Smooth muscle cell (in vitro differentiated cells): ENCODE data around the gene SPAG9. TPM values are rescaled to one million over a fixed set of nuclear protein-coding genes. Genes with fewer than 3 reads are reported as not detected.
"Not testable (repeated sequence)": the region's sequence is repeated elsewhere in the genome, so short reads cannot be mapped to it uniquely, and the experiment has no call there.

ENCODE experiments used
- DNase-seq: peaks from one replicate; lab custom pipeline; 2025; ENCODE audit not compliant: unreplicated experiment; lab: John Stamatoyannopoulos, UW
- H2AFZ ChIP-seq: fragments of 200-600 bp; sonication (generic); 2 replicates; pipeline ENCODE4 v1.6.0; 2016; ENCODE audit warnings: antibody characterized with exemption, low read depth, mild to moderate bottlenecking
- H3F3A ChIP-seq: fragments of 200-600 bp; sonication (generic); 2 replicates; pipeline ENCODE4 v1.6.0; 2017; ENCODE audit warnings: antibody characterized with exemption, low read depth
- H3K27ac ChIP-seq: fragments of 200-600 bp; sonication (generic); 2 replicates; pipeline ENCODE4 v1.5.1; 2016; ENCODE audit warnings: low read depth, mild to moderate bottlenecking
- H3K27me3 ChIP-seq: fragments of 200-600 bp; sonication (generic); 2 replicates; pipeline ENCODE4 v1.6.1; 2016; ENCODE audit warnings: low read depth, mild to moderate bottlenecking
- H3K36me3 ChIP-seq: fragments of 200-600 bp; sonication (generic); 2 replicates; pipeline ENCODE4 v1.5.1; 2016; ENCODE audit warnings: low read depth
- H3K4me1 ChIP-seq: fragments of 200-600 bp; sonication (generic); 2 replicates; pipeline ENCODE4 v1.5.1; 2016; ENCODE audit warnings: low read depth
- H3K4me2 ChIP-seq: fragments of 200-600 bp; sonication (generic); 2 replicates; pipeline ENCODE4 v1.6.0; 2016; ENCODE audit warnings: mild to moderate bottlenecking
- H3K4me3 ChIP-seq: fragments of 200-600 bp; sonication (generic); 2 replicates; pipeline ENCODE4 v1.5.1; 2016; ENCODE audit warnings: mild to moderate bottlenecking
- H3K79me2 ChIP-seq: fragments of 200-600 bp; sonication (generic); 2 replicates; pipeline ENCODE4 v1.6.0; 2016; ENCODE audit warnings: low read depth, mild to moderate bottlenecking
- H3K9ac ChIP-seq: fragments of 200-600 bp; sonication (generic); 2 replicates; pipeline ENCODE4 v1.6.0; 2016; ENCODE audit warnings: low read depth
- H3K9me3 ChIP-seq: fragments of 200-600 bp; sonication (generic); replicated peaks from 2 replicates; pipeline ENCODE4 v1.5.1; 2016; ENCODE audit warnings: low read depth
- H4K20me1 ChIP-seq: fragments of 200-600 bp; sonication (generic); 2 replicates; pipeline ENCODE4 v1.6.0; 2016; ENCODE audit warnings: low read depth
- CTCF ChIP-seq: fragments of 200-600 bp; sonication (generic); IDR thresholded peaks from 2 replicates; pipeline ENCODE4 v1.5.1; 2017; ENCODE audit warnings: borderline replicate concordance, mild to moderate bottlenecking, antibody characterized with exemption; ENCODE audit not compliant: insufficient read depth, poor library complexity, severe bottlenecking
- WGBS: methylation state at CpG from one replicate; pipeline ENCODE4 v1.1.7; 2016; ENCODE audit warnings: low lambda C conversion rate; 5-methylcytosine and 5-hydroxymethylcytosine counted together
- polyA plus RNA-seq: library from polyadenylated mRNA; unstranded; fragments of >200 nt; fragmentation: Nextera tagmentation; extraction: Ambion mirVana; gene quantifications from 2 replicates; pipeline ENCODE4 v1.2.1, GENCODE V29; 2016
- total RNA-seq: library from RNA; depleted of rRNA; stranded (reverse); fragments of >200 nt; gene quantifications from 2 replicates; pipeline ENCODE4 v1.2.3, GENCODE V29; 2014

The SPAG9 gene
- total and polyA plus RNA-seq, 2 experiments from 2014 or later: 29.1 to 64.8 TPM

DNA sequence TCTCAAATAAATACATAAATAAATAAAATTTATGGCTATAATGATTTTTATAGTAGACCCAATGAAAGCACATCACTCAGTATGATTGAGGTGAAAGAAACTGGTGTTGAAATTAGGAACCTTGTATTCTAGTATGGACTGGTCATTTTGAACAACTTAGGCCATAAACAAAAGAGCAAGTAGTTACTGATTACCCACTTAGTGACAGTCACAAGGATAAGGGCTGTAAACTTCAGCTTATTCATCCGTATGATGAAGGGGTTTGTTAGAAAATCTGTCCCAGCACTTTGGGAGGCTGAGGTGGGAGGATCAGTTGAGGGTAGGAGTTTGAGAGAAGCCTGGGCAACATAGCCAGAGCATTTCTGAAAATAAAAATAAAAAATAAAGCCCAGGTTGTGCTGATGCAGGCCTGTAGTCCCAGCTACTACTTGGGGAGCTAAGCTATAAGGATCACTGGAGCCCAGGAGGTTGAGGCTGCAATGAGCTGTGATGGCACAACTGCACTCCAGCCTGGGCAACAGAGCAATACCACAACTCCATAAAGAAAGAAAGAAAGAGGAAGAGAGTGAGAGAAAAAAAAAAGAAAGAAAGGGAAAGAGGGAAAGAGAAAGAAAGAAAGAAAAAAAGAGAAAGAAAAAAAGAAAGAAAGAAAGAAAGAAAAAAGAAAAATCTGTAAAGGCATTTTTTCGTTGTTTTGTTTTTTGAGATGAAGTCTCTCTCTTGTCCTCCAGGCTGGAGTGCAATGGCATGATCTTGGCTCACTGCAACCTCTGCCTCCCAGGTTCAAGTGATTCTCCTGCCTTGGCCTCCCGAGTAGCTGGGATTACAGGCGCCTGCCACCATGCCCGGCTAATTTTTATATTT lies 4.2 kb upstream of the SPAG9 start:
- no peaks in the 10 kb centered on the region for H3K9me3 ChIP-seq
- no peak for DNase-seq
- WGBS: 95% methylated on average over 5 of the region's 5 CpGs
- no peaks in the 10 kb centered on the region for H3K4me1 ChIP-seq
- peaks cover 7% of the 10 kb centered on the region for H3K79me2 ChIP-seq
- no peaks in the 10 kb centered on the region for H3K27me3 ChIP-seq
- H3F3A ChIP-seq: peaks cover 2% of the 10 kb centered on the region
- no peaks in the 10 kb centered on the region for H3K36me3 ChIP-seq
- H2AFZ ChIP-seq: no peak overlapping the region
- no peak for TF ChIP-seq CTCF
- H3K4me3 ChIP-seq: no peak overlapping the region
- H3K9ac ChIP-seq: no peak overlapping the region
- H4K20me1 ChIP-seq: peaks cover 6% of the 10 kb centered on the region
- H3K27ac ChIP-seq: no peak overlapping the region
- no peak overlapping the region for H3K4me2 ChIP-seq

DNA sequence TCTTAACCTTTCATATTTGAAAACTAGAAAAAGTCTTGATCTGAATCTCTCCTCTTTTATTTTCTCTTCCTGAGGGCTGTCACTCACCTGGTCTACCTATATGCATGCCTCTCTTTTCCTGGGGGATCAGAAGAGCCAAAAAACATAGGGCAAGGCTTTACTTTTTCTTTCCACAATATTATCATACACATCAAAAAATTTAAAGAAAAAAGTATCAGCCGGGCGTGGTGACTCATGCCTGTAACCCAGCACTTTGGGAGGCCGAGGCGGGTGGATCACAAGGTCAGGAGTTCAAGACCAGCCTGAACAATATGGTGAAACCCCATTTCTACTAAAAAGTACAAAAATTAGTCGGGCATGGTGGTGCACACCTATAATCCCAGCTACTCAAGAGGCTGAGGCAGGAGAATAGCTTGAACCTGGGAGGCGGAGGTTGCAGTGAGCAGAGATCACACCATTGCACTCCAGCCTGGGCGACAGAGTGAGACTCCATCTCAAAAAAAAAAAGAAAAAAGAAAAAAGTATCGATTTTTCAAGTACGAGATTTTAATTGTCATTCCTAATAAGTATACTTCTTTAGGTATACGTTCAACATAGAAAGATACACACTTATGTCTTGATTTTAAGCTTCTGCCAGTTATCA lies 1.9 kb upstream of the SPAG9 start:
- H3F3A ChIP-seq, H2AFZ ChIP-seq, H3K27me3 ChIP-seq, DNase-seq, H3K4me3 ChIP-seq, H3K9me3 ChIP-seq, H3K4me1 ChIP-seq, H3K36me3 ChIP-seq: not testable (repeated sequence)
- Histone ChIP-seq H3K27ac (peak overlapping the region; percentile 100), H3K9ac (peak overlapping the region; percentile 100), H4K20me1 (peaks cover 29% of the 10 kb centered on the region), H3K4me2 (peak overlapping the region; percentile 99), H3K79me2 (peaks cover 30% of the 10 kb centered on the region)
- WGBS: 80% methylated on average over 10 of the region's 10 CpGs

- peak; percentile 66 for DNase-seq
- no peak for TF ChIP-seq CTCF
- Histone ChIP-seq H3K36me3 (no peaks in the 10 kb centered on the region), H3K4me1 (peaks cover 10% of the 10 kb centered on the region), H3K9ac (peak overlapping the region; percentile 100), H3K9me3 (no peaks in the 10 kb centered on the region), H3K4me2 (peak overlapping the region; percentile 99), H2AFZ (peak overlapping the region; percentile 49), H3K27ac (peak overlapping the region; percentile 100), H3K27me3 (no peaks in the 10 kb centered on the region), H3K79me2 (peaks cover 37% of the 10 kb centered on the region), H3F3A (peaks cover 2% of the 10 kb centered on the region), H4K20me1 (peaks cover 36% of the 10 kb centered on the region), H3K4me3 (peak overlapping the region; percentile 89)
- 7% methylated on average over 23 of the region's 23 CpGs for WGBS
These were observed 1.2 kb upstream of the SPAG9 start for GRCh38 chr17:51121620-51122472.

DNA sequence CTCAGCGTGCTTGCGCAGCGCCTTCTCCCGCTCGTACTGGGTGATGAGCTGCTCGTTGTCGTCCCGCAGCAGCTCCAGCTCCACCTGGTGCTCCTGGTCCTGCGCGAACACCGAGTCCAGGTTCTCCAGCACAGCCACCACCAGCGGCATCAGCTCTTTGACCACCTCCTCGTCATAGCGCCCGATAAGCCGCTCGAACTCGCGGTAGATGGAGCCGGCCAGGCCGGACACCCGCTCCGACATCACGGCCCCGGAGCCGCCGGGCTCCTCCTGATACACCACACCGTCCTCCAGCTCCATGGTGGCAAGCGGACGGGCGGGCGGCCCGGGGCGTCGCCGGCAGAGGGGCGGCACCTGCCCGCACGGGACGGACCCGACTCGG lies 320 bp downstream of the SPAG9 start:
- H3K27me3 ChIP-seq: no peaks in the 10 kb centered on the region
- DNase-seq: no peak
- TF ChIP-seq CTCF: no peak
- H4K20me1 ChIP-seq: peaks cover 51% of the 10 kb centered on the region
- H3K79me2 ChIP-seq: peaks cover 52% of the 10 kb centered on the region
- 2% methylated on average over 38 of the region's 42 CpGs for WGBS
- peaks cover 10% of the 10 kb centered on the region for H3K4me1 ChIP-seq
- peak overlapping the region; percentile 95 for H3K9ac ChIP-seq
- peak overlapping the region; percentile 91 for H3K4me2 ChIP-seq
- peaks cover 2% of the 10 kb centered on the region for H3F3A ChIP-seq
- H3K4me3 ChIP-seq: peak overlapping the region; percentile 94
- peak overlapping the region; percentile 92 for H3K27ac ChIP-seq
- no peaks in the 10 kb centered on the region for H3K9me3 ChIP-seq
- peak overlapping the region; percentile 52 for H2AFZ ChIP-seq
- H3K36me3 ChIP-seq: no peaks in the 10 kb centered on the region
